Thoracic aorta (tissue), 2 donors: ENCODE measurements around the gene MESP1. TPM values are rescaled to one million over a fixed set of nuclear protein-coding genes. Genes with fewer than 3 reads are reported as not detected.

ENCODE experiments used
- ATAC-seq: fragments of 150-250 bp; one replicate; pipeline ENCODE4 v1.8.0; 2017; ENCODE audit warnings: low read depth; ENCODE audit not compliant: insufficient number of reproducible peaks, low FRiP score
- DNase-seq: peaks from one replicate; pipeline ENCODE4 v3.0.0-alpha.2; 2020; ENCODE audit warnings: low spot score
- H3K27ac ChIP-seq, 2 donors: fragments of 200-600 bp; sonication (generic); 1 replicate in 1 of 2; 2 replicates in 1 of 2; pipeline ENCODE4 v1.5.1; 2016; ENCODE audit warnings: mild to moderate bottlenecking in 2 of 2, moderate library complexity in 2 of 2
- H3K27me3 ChIP-seq: fragments of 200-600 bp; sonication (generic); replicated peaks from 2 replicates; pipeline ENCODE4 v1.6.0; 2016; ENCODE audit warnings: mild to moderate bottlenecking; ENCODE audit not compliant: insufficient read depth
- H3K36me3 ChIP-seq: fragments of 200-600 bp; sonication (generic); one replicate; pipeline ENCODE4 v1.5.1; 2016
- H3K4me1 ChIP-seq, 2 donors: fragments of 200-600 bp; sonication (generic); 1 replicate in 1 of 2; 2 replicates in 1 of 2; pipeline versions ENCODE4 v1.5.1 to v1.6.0; 2016; ENCODE audit warnings: low read depth in 2 of 2, mild to moderate bottlenecking in 1 of 2; ENCODE audit not compliant: control insufficient read depth in 1 of 2
- H3K4me3 ChIP-seq: fragments of 200-600 bp; sonication (generic); 2 replicates; pipeline ENCODE4 v1.5.1; 2016; ENCODE audit warnings: mild to moderate bottlenecking
- H3K9me3 ChIP-seq: fragments of 200-600 bp; sonication (generic); 2 replicates; pipeline ENCODE4 v1.5.1; 2016
- total RNA-seq, 2 donors: library from RNA; depleted of rRNA; stranded (reverse); fragments of >200 nt; gene quantifications; one replicate each; pipeline versions ENCODE4 v1.1.0 to v1.2.3, GENCODE V29; 2016
- TF ChIP-seq, protein P1 (sequence below): fragments of 200-600 bp; sonication (generic); IDR thresholded peaks from one replicate; pipeline ENCODE4 v1.5.1; 2019; ENCODE audit warnings: antibody characterized with exemption

MESP1 gene
- total RNA-seq, 2 donors from 2014 or later: 0.95 TPM; not detected in 1

- no peak for ATAC-seq
- H3K4me1 ChIP-seq: no peaks in the 10 kb centered on the region
Observed at GRCh38 chr15:89767411-89767915, 16.4 kb upstream of the MESP1 start.

DNA sequence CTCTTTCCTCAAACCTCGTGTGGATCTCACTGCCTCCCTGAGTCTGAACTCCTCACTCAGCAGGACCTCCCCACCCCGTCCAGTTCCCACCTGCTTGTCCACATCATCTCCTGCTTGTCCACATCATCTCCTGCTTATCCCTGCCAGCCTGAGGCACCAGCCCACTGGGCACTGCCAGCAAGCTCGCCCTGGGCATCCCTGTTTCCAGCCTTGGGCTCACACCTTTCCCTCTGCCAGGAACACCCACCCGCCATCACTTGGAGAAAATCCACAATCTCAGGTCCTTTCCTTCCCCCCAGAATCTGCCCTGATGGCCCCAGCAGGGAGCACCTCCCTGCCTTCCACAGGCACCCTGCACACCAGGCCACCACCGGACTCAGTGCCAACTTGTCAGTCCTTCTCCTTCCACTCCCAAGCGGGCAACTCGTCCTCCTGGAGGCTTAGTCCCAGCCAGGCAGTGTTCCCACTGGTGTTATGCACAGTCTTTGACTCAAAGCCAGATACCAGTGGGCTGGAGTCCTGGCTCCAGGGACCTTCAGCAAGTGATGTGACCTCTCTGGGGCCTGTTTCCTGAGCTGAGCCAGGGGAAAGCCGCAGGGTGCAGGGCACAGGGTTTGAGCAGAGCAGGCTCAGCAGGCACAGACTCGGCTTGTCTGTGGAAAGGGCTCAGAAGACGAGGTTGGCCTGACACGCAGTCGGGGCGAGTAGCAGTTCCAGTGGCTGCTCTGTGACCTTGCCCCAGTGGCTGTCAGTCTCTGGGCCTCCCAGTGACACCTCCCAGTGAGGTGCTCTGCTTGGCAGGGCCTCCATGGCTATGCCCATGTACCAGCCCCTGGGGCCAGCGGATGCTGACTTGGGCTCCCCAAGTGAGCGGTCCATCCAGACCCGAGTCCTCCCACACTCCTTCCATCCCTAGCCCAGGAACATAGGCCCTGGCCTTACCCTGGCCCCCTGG is 15.6 kb upstream of the MESP1 start:
- TF ChIP-seq, protein P1, sequence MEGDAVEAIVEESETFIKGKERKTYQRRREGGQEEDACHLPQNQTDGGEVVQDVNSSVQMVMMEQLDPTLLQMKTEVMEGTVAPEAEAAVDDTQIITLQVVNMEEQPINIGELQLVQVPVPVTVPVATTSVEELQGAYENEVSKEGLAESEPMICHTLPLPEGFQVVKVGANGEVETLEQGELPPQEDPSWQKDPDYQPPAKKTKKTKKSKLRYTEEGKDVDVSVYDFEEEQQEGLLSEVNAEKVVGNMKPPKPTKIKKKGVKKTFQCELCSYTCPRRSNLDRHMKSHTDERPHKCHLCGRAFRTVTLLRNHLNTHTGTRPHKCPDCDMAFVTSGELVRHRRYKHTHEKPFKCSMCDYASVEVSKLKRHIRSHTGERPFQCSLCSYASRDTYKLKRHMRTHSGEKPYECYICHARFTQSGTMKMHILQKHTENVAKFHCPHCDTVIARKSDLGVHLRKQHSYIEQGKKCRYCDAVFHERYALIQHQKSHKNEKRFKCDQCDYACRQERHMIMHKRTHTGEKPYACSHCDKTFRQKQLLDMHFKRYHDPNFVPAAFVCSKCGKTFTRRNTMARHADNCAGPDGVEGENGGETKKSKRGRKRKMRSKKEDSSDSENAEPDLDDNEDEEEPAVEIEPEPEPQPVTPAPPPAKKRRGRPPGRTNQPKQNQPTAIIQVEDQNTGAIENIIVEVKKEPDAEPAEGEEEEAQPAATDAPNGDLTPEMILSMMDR: no peak
- no peaks in the 10 kb centered on the region for H3K27me3 ChIP-seq
- no peaks in the 10 kb centered on the region for H3K36me3 ChIP-seq
- no peaks in the 10 kb centered on the region for H3K4me1 ChIP-seq
- no peaks in the 10 kb centered on the region for H3K9me3 ChIP-seq
- DNase-seq (no peak), ATAC-seq (no peak)
- H3K27ac ChIP-seq: no peak overlapping the region
- no peak overlapping the region for H3K4me3 ChIP-seq

More at GRCh38 chr15:89767411-89767915, 16.4 kb upstream of the MESP1 start:
- TF ChIP-seq, protein P1: no peak
- H3K27me3 ChIP-seq: no peaks in the 10 kb centered on the region
- H3K36me3 ChIP-seq: no peaks in the 10 kb centered on the region
- no peaks in the 10 kb centered on the region for H3K9me3 ChIP-seq
- H3K27ac ChIP-seq: no peak overlapping the region
- no peak overlapping the region for H3K4me3 ChIP-seq
- no peak for DNase-seq

- H3K27ac ChIP-seq: no peak overlapping the region
- no peaks in the 10 kb centered on the region for H3K36me3 ChIP-seq
- DNase-seq (no peak), ATAC-seq (no peak)
- no peaks in the 10 kb centered on the region for H3K4me1 ChIP-seq
- no peak overlapping the region for H3K4me3 ChIP-seq
- H3K9me3 ChIP-seq: no peaks in the 10 kb centered on the region
- TF ChIP-seq, protein P1: no peak
- H3K27me3 ChIP-seq: no peaks in the 10 kb centered on the region
Observed at GRCh38 chr15:89765694-89766093, 14.6 kb upstream of the MESP1 start.

DNA sequence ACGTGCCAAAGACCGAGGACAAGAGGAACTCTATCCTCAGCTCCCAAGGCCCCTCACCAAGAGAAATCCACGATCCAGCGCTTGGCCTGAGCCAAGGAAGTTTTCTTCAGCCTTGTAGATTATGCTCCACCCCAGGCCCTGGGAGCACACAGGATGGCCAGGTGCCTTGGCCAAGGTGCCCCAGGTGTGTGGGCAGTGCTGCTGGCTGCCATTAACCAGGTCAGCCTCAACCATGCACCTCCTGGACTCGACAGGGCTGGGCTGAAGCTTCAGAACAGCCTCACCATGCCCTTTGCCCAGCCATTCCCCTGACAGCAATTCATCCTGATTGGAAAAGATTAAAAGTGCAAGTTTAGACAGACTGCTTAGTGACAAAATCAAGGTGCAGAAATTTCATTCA is 10.9 kb upstream of the MESP1 start:
- TF ChIP-seq, protein P1: no peak
- no peak overlapping the region for H3K27ac ChIP-seq
- ATAC-seq: no peak

GRCh38 chr15:89761009-89761831 is 10.2 kb upstream of the MESP1 start:
- TF ChIP-seq, protein P1: no peak
- DNase-seq (no peak), ATAC-seq (no peak)
- Histone ChIP-seq H3K4me3 (no peak overlapping the region), H3K9me3 (no peaks in the 10 kb centered on the region), H3K27me3 (no peaks in the 10 kb centered on the region), H3K27ac (no peak overlapping the region), H3K36me3 (no peaks in the 10 kb centered on the region), H3K4me1 (no peaks in the 10 kb centered on the region)

More for the DNA sequence above, 10.9 kb upstream of the MESP1 start:
- H3K9me3 ChIP-seq: no peaks in the 10 kb centered on the region
- no peaks in the 10 kb centered on the region for H3K27me3 ChIP-seq
- no peak overlapping the region for H3K4me3 ChIP-seq
- no peaks in the 10 kb centered on the region for H3K4me1 ChIP-seq
- DNase-seq: no peak
- no peaks in the 10 kb centered on the region for H3K36me3 ChIP-seq
